ENCODE data around the gene CAPZA2. TPM values are rescaled to one million over a fixed set of nuclear protein-coding genes. Genes with fewer than 3 reads are reported as not detected.
A peak's percentile ranks its signal among the peaks of the same experiment; 100 is the strongest.

The CAPZA2 gene
- total and polyA plus RNA-seq, 9 of the 15 experiments (the other 6 are each of a cell fraction or from before 2014, with no cell fraction given), result 67.0 to 524 (median 176) TPM

- TF ChIP-seq ELK3 (CRISPR knock-in tag; IDR thresholded peaks at IDR 0.05) (no peak), RBM34 (IDR thresholded peaks at IDR 0.05; ENCODE audit: borderline replicate concordance, insufficient read depth, low read length) (no peak), PHF8 (IDR thresholded peaks at IDR 0.05; ENCODE audit: borderline replicate concordance, low read length) (peak; percentile 91), BACH1 (tag; IDR thresholded peaks at IDR 0.05) (peak; percentile 93), ZBTB11 (CRISPR knock-in tag; IDR thresholded peaks at IDR 0.05) (peak in 1 of 3 experiments; percentile 88; a peak in 2 of 6 replicates), ZFP36 (IDR thresholded peaks at IDR 0.05; ENCODE audit: low read depth, low read length, partially characterized antibody) (no peak), STAT5A (IDR thresholded peaks at IDR 0.05; ENCODE audit: borderline replicate concordance, low read length) (no peak), HLTF (IDR thresholded peaks at IDR 0.05) (no peak), FOS (IDR thresholded peaks at IDR 0.05; ENCODE audit: extremely low read depth, insufficient read length) (no peak), KHSRP (IDR thresholded peaks at IDR 0.05) (no peak), USF1 (CRISPR knock-in tag; IDR thresholded peaks at IDR 0.05) (no peak), ZNF174 (CRISPR knock-in tag; IDR thresholded peaks at IDR 0.05) (no peak), ESRRA (IDR thresholded peaks at IDR 0.05; ENCODE audit: borderline replicate concordance, low read depth) (no peak)
- TF ChIP-seq, protein P1, sequence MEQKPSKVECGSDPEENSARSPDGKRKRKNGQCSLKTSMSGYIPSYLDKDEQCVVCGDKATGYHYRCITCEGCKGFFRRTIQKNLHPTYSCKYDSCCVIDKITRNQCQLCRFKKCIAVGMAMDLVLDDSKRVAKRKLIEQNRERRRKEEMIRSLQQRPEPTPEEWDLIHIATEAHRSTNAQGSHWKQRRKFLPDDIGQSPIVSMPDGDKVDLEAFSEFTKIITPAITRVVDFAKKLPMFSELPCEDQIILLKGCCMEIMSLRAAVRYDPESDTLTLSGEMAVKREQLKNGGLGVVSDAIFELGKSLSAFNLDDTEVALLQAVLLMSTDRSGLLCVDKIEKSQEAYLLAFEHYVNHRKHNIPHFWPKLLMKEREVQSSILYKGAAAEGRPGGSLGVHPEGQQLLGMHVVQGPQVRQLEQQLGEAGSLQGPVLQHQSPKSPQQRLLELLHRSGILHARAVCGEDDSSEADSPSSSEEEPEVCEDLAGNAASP (IDR thresholded peaks at IDR 0.05), result no peak
- TF ChIP-seq, protein P2, sequence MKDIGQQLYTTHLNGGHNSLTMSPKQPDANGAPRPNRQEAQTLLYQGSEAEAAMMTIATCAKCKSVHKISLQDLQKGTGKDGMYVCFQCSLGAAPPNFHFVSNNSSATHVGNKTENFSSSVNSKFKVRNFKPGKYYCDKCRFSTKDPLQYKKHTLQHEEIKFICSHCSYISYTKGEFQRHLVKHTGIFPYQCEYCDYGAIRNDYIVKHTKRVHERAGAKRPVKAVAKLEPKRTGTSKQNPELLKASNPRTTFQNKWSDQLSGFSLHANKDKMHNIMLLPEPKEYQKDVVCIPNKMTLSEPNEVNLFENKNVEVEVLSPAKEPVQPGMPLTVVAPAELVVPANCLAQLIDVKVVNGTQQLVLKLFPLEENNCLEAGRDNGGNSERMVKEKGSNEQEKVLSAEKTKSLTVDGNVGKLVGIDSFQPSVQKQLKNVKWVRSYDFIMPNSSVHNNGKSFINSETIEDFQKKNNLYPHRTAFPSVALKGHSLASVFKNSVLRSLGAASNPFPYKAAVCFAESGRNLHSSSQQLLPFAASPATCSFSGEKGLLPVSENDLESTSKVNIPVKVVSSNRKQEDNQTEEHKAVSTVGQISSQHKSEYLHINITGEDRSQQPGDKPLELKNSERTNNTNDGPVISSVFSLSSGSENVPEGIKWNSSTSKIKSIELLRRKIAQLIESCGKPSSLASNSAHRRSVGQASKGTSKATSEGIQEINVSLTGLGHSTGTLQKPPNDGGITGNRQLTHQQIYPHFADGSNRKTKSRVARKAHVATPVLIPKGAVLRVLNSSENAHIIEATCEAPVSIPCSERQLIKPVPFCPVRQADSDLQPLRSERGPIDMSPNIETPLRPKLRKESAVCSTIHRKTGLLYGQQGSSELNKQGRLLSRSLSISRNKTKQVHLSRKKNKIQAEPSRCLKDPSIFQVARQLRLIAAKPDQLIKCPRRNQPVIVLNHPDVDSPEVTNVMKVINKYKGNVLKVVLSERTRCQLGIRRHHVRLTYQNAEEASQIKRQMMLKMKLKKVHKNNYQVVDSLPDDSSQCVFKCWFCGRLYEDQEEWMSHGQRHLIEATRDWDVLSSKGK (CRISPR knock-in tag; IDR thresholded peaks at IDR 0.05), result no peak
- TF ChIP-seq, protein P3, sequence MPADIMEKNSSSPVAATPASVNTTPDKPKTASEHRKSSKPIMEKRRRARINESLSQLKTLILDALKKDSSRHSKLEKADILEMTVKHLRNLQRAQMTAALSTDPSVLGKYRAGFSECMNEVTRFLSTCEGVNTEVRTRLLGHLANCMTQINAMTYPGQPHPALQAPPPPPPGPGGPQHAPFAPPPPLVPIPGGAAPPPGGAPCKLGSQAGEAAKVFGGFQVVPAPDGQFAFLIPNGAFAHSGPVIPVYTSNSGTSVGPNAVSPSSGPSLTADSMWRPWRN (IDR thresholded peaks at IDR 0.05; ENCODE audit: low read depth), result no peak
Observed at GRCh38 chr7:116953372-116953905, 91.1 kb downstream of the CAPZA2 start, which contains the start of gene ST7 (continued).

Measured in K562 (cell line).